Kidney epithelial cell (primary cell): ENCODE measurements around the gene KATNB1. TPM values are rescaled to one million over a fixed set of nuclear protein-coding genes. Genes with fewer than 3 reads are reported as not detected.

Source experiments
- DNase-seq: peaks from one replicate; pipeline ENCODE4 v3.0.0-alpha.2; 2010; ENCODE audit warnings: low read depth
- H3K27me3 ChIP-seq: 2 replicates; pipeline ENCODE4 v1.6.0; 2011; ENCODE audit warnings: low read length; ENCODE audit not compliant: control insufficient read depth, insufficient read depth
- H3K36me3 ChIP-seq: 2 replicates; pipeline ENCODE4 v1.5.1; 2011; ENCODE audit warnings: low read length; ENCODE audit not compliant: control insufficient read depth, insufficient read depth
- H3K4me3 ChIP-seq: 2 replicates; pipeline ENCODE4 v1.5.1; 2011; ENCODE audit warnings: low read depth, mild to moderate bottlenecking, control low read depth, low read length
- total RNA-seq: library from RNA; depleted of rRNA; stranded (reverse); fragments of >200 nt; gene quantifications from 2 replicates; pipeline ENCODE4 v1.2.3, GENCODE V29; 2015
- TF ChIP-seq, protein P1 (sequence below): IDR thresholded peaks from 2 replicates; pipeline ENCODE4 v1.5.1; 2011; ENCODE audit warnings: mild to moderate bottlenecking, moderate library complexity, low read length, control low read depth, inconsistent platforms; ENCODE audit not compliant: insufficient read depth, poor library complexity, severe bottlenecking

The KATNB1 gene
- total RNA-seq, 1 donor from 2014 or later, result 26.3 TPM

GRCh38 chr16:57757883-57758282, 22.3 kb downstream of the KATNB1 start:
- no peak for DNase-seq
- H3K4me3 ChIP-seq, result no peak overlapping the region
- no peaks in the 10 kb centered on the region for H3K36me3 ChIP-seq
- no peaks in the 10 kb centered on the region for H3K27me3 ChIP-seq
- TF ChIP-seq, protein P1, sequence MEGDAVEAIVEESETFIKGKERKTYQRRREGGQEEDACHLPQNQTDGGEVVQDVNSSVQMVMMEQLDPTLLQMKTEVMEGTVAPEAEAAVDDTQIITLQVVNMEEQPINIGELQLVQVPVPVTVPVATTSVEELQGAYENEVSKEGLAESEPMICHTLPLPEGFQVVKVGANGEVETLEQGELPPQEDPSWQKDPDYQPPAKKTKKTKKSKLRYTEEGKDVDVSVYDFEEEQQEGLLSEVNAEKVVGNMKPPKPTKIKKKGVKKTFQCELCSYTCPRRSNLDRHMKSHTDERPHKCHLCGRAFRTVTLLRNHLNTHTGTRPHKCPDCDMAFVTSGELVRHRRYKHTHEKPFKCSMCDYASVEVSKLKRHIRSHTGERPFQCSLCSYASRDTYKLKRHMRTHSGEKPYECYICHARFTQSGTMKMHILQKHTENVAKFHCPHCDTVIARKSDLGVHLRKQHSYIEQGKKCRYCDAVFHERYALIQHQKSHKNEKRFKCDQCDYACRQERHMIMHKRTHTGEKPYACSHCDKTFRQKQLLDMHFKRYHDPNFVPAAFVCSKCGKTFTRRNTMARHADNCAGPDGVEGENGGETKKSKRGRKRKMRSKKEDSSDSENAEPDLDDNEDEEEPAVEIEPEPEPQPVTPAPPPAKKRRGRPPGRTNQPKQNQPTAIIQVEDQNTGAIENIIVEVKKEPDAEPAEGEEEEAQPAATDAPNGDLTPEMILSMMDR, result no peak

DNA sequence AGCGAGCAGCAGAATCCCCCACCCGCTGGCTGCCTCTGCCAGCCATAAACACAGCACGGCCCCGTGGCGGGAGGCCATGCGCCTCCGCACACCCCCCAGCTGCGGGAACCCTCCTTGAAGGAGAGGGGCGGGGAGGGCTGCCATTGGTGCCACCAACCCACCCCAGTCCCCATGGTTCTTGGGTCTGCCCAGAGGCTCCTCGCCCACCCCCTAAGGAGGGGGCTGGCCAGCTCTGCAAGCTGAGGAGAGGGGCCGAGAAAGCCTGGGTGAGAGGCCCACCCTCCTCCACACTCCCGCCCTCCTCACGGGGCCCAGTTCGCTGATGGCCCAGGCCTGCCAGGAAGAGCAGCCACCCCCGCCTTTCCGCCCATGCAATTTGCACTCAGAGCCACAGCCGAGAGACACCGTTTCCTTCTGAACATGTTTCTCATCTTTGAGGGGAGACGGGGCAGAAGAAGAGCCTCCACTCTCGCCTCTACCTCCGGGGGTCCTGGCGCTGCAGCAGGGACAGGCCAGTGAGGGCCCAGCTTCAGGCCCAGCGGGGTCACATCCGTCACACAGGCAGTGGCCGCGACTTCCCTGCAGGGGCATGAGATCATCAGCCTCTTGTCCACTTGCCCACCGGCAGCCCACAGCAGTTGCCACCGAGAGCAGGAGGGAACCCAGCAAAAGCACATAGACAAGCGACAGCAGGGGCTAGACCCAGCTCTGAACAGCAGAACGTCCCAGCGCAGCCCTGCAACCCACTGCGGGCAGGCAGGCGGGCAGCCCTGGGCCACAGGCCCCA, 23.0 kb downstream of the KATNB1 start:
- Histone ChIP-seq H3K4me3 (no peak overlapping the region), H3K36me3 (no peaks in the 10 kb centered on the region), H3K27me3 (no peaks in the 10 kb centered on the region)
- TF ChIP-seq, protein P1, result no peak
- no peak for DNase-seq

- TF ChIP-seq, protein P1, result no peak
- Histone ChIP-seq H3K36me3 (no peaks in the 10 kb centered on the region), H3K4me3 (no peak overlapping the region), H3K27me3 (no peaks in the 10 kb centered on the region)
- no peak for DNase-seq
Measured at GRCh38 chr16:57759131-57759530, 23.6 kb downstream of the KATNB1 start.

GRCh38 chr16:57759541-57760356, 24.2 kb downstream of the KATNB1 start:
- no peak for DNase-seq
- TF ChIP-seq, protein P1, result no peak
- Histone ChIP-seq H3K4me3 (no peak overlapping the region), H3K27me3 (no peaks in the 10 kb centered on the region), H3K36me3 (no peaks in the 10 kb centered on the region)

- Histone ChIP-seq H3K36me3 (no peaks in the 10 kb centered on the region), H3K4me3 (no peak overlapping the region)
- TF ChIP-seq, protein P1, result no peak
Measured at GRCh38 chr16:57760357-57761160, 25.0 kb downstream of the KATNB1 start.

More at GRCh38 chr16:57760357-57761160, 25.0 kb downstream of the KATNB1 start:
- no peak for DNase-seq
- no peaks in the 10 kb centered on the region for H3K27me3 ChIP-seq
